ENCODE data around the gene TBCA. TPM values are rescaled to one million over a fixed set of nuclear protein-coding genes. Genes with fewer than 3 reads are reported as not detected.
A peak's percentile ranks its signal among the peaks of the same experiment; 100 is the strongest.
"Not testable (repeated sequence)": the region's sequence is repeated elsewhere in the genome, so short reads cannot be mapped to it uniquely, and the experiment has no call there.

TBCA gene
- total RNA-seq, 1 donor from 2014 or later, result 199 TPM

DNA sequence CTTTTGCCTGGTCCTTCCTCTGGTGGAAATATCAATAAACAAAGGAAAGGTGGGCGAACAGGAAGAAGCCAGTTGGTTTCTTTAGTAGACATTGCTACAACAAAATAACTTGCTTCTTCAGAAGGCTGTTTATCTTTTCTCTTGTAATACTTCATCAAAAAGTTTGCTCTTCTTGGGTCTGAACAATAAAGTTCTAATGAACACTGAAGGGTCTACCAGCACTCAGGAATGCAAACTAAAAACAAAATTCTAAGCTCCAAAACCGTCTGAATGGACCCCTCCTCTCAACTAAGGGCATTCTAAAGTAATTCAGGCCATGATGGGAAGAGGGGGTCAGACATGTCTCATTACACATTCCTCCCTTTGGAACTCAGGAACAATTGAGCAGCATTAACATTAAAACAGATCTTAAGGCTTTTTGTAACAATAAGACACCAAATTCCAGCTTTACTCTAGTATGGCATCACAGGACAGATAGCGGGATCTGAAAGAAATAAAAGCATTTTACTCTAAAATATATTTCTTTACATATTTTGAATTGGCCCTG is 2.3 kb downstream of the TBCA start:
- DNase-seq (ENCODE audit: low read depth), result no peak

DNA sequence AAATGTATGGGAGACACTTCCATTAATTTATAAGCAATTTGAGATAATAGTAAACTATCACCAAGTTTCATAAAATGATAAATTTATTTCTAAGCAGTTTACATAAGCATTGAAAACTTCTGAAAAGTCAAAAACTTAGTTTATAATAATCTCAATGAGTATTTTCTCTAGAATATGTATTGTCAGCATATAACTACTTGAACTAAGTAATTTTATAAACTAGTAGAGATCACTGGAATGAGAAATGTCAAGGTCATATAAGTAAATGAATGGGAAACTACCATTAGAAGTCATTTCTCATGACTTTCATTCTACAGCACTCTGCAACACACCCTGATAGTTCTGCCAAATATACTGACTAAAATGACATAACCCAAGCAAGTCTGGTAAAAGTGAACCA is 3.4 kb downstream of the TBCA start:
- DNase-seq (ENCODE audit: low read depth), result no peak

DNA sequence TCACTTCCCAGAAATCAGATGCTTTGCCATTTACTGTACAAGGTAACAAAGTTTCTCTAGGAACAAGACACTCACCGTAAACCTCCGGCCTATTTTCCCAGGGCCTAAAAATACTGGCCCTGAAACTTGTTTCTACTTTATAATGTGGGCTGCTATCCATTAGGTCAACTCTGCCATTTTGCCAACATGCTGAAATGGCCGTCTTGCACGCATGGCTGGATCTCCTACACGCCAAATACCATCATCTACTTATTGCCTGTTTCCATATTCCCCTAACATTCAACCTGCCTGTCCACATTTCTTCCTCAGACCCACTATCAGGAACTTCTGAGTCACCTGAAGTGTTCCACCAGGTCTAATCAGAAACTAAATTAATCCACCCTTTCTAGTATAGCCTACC is 4.7 kb downstream of the TBCA start:
- no peak for DNase-seq (ENCODE audit: low read depth)

DNA sequence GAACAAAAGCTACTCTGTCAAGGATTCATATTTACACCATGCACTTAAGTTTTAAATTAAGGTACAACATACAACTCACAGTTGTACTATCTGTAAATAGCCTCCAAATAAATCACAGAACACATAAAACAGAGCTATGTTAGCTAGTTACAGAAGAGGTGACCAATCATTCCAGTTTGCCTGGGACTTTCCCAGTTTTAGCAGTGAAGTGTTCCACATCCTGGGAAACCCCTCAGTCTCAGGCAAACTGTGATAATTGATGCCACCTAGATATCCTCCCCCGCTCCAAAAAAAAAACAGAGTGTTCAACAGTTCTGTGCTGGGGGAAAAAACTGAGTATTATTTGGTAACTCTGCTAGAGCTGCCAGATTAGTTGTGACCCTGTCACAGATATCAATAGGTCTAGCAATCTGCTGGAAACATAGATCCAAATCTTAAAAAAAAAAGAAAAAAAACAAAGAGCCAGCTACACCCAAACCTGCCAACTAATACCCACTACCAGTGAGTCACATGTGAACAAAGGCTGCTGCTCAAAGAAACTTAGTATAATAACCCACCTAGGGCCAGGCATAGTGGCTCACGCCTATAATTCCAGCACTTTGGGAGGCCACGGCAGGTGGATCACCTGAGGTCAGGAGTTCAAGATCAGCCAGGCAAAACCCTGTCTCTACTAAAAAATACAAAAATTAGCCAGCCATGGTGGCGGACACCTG is 5.7 kb downstream of the TBCA start:
- no peak for DNase-seq (ENCODE audit: low read depth)

DNA sequence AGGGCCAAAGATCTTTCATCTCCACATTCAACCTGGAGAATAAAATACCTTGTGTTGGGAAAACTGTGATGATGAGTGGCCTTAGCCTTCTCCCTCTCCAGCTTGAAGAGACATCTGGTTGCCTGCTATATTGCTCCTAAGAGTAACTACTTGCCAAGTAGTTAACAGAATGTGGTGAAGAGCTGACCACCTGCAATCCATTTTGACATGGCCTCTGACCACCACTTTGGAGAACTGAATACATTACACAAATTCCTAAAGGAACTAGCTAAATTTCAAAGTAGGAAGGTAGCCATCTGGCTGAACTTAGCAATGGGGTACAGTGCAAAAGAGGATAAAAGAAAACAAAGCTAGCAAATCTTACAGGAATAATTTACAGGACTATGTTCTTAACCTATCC is 7.2 kb downstream of the TBCA start:
- DNase-seq (ENCODE audit: low read depth), result peak; percentile 8

DNA sequence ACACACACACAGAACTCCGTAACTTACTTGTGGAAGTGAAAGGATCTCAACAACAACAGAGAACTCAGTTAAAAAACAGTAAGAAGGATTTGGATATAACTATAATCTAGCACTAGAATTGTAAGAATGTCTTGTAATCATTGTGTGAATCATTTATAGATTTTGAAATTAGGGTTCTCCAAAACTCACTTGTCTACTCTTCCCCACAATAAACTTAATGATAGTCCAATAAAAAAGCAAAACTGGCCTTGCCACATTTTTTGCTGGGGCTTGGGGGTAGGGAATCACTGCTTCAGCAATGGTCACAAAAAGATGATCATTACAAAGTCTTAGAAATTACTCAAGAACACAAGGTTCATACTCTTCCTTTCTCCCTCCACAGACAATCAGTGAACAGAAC is 8.8 kb downstream of the TBCA start:
- no peak for DNase-seq (ENCODE audit: low read depth)

DNA sequence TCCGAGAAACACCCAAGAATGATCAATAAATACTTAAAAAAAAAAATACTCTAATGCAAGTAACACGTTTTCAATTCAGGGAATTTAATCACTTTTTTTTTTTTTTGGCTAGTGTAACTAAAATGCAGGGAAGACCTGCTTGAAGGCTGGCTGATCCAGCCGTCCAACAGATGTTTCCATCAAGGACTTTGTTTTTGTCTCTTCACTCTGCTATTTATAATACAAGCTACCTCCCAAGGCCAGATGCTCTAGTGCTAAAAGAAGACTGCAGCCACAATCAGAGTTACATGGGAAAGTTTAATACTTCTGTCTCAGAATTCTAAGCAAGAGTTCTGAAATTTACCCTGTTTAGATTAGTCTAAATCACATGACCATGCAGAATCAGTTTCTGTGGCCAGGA is 14.5 kb downstream of the TBCA start:
- peak; percentile 19 for DNase-seq (ENCODE audit: low read depth)

DNA sequence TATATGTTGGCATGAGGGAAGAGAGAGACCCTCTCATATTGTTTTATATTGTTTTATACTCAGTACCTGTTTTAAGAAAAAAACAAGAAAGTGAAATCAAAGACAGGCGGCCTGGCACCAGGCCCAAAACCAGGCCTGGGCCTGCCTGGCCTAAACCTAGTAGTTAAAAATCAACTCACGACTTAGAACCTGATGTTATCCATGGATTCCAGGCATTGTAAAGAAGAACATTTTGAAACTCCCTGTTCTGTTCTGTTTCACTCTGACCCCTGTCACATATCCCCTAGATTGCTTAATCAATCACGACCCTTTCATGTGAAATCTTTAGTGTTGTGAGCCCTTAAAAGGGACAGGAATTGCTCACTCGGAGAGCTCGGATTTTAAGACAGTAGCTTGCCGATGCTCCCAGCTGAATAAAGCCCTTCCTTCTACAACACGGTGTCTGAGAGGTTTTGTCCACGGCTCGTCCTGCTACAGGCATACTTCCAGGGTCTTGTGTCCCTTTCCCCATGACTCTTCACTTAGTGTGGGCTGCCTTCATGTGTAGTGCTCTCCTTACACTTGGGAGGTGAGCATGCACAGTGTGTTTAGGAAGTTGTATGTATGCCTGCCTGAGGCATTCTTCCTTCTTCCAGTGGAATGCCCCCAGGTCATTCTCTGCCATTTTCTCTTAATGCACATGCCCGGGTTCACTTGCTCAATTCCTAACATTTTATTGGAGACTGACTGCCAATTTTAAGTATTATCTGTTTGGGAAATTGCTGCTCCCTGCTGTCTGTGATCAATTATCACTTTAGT is 17.8 kb downstream of the TBCA start:
- DNase-seq (ENCODE audit: low read depth), result no peak

DNA sequence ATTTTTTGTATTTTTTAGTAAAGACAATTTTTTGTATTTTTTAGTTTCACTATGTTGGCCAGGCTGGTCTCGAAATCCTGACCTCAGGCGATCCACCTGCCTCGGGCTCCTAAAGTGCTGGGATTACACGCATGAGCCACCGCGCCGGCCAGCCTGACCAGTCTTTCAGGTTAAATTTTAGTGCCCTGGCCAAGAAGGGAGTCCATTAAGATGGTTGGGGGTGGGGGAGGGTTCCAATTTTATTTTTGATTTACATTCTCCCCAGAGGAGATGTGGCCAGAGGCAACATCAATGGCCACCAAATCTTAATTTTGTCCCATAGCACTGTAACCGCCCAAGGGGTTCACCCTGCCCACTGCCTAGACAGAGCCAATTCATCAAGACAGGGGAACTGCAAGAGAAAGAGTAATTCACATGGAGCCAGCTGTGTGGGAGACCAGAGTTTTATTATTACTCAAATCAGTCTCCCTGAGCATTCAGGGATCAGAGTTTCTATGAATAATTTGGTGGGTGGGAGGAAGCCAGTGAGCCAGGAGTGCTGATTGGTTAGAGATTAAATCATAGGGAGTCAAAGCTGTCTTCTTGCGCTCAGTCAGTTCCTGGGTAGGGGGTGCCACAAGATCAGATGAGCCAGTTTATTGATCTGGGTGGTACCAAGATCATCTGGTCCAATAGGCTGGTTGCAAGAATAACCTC is 24.7 kb downstream of the TBCA start:
- no peak for DNase-seq (ENCODE audit: low read depth)

DNA sequence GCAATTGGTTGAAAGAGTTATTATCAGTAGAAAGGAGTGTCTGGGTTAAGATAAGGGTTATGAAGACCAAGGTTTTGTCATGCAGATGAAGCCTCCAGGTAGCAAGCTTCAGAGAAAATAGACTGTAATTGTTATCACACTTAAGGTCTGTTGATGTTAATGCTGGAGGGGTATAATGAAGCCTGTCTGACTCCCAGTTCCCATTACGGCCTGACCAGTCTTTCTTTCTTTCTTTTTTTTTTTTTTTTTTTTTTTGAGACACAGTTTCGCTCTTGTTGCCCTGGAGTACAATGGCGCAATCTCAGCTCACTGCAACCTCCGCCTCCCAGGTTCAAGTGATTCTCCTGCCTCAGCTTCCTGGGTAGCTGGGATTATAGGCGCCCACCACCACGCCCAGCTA is 25.2 kb downstream of the TBCA start:
- DNase-seq (ENCODE audit: low read depth), result not testable (repeated sequence)

DNA sequence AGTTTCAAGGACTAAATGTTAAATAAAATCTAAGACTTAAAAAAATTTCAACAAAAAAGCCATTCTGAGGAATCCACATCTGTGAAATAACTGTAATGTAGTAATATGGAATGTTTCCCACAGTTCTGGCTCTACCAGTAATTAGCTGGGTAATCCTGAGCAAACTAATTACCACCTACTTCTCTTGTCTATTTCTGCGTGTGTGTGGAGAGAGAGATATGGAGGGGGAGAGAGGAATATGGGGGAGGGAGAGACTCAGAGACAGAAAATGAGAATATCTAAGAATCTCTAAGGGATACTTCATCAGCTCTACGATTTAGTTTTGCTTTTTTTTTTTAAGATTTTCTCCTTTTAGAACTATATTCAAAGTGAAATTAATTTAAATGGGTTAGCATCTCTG is 28.0 kb downstream of the TBCA start:
- no peak for DNase-seq (ENCODE audit: low read depth)

DNA sequence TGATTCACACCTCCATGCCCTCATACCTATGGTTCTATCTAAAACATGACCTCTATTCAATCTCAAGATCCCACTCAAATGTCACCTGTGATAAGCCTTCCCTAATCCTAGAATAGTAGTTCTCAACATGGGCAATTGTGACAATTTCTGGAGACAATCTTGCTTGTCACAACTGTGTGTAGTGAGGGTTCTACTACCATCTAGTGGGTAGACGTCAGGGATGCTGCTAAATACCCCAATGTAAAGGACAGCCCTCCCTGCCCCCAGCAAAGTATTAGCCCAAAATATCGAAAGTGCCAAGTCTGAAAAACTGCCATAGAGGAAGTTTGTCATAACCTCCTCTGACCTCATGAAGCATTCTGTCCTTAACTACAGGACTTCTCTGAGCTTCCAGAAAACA is 32.0 kb downstream of the TBCA start:
- DNase-seq (ENCODE audit: low read depth), result no peak

DNA sequence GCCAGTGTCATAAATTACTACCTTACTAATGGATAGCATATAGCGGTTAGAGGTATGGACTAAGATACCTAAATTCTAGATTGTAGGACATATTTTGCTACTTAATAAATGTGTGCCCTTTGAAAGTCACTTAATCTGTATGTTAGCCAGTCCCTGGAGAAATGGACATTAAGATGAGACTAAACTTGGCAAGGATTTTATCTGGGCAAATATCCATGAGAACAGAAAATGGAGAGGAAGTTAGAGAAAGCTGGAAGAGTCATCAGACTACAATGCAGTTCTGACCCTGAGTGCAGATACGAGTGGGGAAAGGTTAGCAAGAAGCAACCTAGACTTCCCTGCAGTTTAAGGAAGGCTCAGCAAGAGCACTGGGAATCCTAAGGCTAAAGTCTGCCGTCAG is 33.0 kb downstream of the TBCA start:
- DNase-seq (ENCODE audit: low read depth), result peak; percentile 3

DNA sequence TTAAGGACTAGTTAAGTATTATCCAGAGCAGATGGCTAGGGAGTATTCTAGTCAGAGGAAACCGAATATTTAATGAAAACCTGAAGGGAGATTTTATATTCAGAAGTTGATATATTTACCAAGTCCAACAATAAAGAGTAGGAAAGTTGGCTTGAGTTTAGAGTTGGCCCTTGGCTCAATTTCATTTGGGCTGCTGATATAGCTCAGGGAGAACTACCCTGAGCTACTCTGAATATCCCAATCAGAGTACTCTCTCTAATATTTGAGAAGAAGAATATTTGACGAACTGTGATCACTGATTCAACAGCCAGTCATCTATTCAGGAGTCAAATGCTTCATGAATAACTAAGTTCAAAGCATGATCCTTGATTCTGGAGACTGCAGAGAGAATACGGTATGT is 34.5 kb downstream of the TBCA start:
- DNase-seq (ENCODE audit: low read depth), result no peak

DNA sequence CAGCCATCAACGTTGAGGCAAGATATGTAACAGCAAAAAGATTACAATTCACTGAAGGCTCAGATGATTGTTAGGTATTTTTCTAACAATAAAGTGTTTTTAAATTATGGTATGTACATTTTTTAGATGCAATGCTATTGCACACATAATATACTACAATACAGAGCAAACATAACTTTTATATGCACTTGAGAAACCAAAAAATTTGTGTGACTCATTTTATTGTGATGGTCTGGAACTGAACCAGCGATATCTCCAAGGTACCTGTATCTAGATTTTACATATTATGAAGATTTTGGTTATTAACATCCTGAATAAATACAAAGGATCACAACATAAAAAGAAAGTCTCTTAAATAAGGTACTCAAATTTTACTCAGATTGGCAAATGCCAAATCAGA is 41.3 kb downstream of the TBCA start:
- no peak for DNase-seq (ENCODE audit: low read depth)

DNA sequence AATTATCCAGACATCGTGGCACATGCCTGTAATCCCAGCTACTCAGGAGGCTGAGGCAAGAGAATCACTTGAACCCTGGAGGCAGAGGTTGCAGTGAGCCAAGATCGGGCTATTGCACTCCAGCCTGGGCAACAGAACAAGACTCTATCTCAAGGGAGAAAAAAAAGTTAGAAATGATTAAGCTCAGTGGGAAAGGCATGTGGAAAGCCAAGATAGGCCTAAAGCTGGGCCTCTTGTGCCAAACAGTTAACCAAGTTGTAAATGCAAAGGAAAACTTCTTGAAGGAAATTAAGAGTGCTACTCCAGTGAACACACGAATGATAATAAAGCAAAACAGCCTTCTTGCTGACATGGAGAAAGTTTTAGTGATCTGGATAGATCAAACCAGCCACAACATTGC is 43.0 kb downstream of the TBCA start:
- DNase-seq (ENCODE audit: low read depth), result no peak

DNA sequence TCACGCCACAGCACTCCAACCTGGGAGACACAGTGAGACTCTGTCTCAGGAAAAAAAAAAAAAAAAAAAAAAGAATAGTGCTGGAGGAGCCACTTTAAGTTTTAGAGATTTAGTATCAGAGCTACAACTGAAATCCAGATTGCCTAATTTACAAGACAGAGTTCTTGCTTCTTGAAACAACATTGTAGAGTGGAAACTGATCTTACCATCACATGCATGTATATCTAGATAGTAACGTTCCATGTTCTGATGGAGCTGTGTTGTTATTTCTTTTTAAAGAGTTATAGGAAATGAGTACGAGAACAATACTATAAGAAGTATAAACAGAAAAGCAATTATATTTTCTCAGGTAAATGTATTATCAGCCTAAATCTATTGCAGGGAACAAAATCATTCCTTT is 48.9 kb downstream of the TBCA start:
- DNase-seq (ENCODE audit: low read depth), result no peak

DNA sequence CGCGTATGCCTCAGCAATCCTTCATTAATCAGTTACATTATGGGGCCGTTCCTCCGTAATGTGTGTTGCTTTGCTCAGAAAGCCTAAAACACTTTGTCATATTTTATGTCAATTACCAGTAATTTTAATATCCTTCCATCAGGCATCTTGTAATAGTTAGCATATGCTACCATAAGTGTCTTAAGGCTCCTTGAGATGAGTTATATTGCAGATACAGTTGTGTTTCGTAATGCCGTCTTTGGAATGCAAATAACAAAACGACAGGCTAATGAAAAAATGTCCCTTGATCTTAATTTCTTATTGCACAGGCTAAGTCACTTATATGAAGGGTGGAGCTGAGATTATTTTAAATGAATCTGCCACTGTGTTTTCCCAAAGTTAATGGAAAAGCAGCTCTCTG is 50.5 kb downstream of the TBCA start:
- DNase-seq (ENCODE audit: low read depth), result no peak

DNA sequence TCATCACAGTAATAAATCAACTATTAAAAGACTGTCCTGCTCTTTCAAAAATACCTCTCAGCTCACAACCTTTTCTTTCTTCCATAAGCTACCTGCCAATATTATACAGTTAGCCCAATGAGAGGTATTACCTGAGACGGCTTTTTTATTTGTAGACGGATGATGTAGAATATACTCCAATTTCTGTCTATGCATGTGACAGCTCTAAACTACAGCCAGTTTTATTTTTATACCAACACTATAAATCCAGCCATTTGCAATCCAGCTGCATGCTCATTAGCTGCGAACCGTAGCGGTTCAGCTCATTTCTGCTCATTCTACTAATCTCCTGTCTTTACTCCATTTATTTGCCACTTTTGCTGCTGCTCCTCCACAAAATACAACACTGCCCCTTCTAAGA is 51.2 kb downstream of the TBCA start:
- DNase-seq (ENCODE audit: low read depth), result no peak

DNA sequence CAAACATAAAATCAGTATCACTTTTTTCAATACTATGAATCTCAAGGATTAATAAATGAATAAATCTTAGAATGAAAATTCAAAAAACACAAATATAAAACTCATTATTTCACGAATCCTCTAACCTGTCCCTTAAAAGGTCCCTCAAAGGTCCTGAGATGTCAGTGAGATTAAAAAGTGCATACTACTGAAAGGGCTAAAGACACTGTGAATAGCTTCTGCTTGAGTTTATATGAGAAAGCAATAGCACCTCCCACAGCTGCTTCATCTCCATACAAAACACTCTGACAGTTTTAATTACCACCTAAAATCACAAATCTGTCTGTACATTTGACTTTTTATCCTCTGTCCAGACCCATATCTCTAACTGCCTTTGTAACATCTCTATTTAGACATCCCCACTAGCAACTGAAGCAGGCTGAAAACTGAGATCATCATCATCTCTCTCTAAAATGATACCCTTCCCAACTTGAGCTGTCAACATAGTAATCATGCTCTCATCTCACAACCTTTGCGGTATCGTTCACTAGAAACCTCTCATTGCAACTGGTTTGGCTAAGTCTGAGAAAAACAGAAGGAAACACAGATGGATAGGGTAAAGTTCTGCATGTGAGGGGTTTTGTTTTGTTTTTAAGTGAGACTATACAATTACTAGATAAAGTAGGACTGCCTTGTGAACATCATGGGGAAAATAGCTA is 56.3 kb downstream of the TBCA start:
- no peak for DNase-seq (ENCODE audit: low read depth)

DNA sequence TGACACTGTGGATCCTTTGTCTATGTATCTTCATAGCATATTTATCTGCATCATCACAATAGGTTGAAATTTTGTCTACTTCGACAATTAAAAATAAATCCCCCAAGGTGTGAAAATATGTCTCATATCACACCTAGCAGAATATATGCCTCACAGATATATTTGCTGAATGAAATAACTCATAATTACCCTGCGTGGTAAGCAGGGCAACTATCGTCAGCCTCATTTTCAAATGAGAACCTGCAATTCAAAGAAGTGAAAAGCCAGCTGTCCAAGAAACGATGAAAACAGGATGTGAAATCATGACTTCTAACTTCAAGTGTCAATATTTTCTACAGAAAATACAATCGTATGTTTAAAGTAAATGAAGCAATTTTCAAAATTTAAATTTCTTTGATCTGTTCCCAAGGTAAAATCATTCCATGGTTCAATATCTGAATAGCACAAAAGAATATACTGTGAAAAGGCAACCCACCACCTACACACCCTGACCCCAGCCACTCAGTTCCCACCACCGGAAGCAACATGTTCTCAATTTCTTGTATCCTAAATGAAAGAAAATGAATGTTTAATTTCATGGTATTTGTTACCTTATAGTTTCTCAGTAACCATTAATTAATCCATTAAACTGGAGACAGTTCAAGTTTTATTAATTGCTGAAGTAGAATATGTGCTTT is 57.1 kb downstream of the TBCA start:
- no peak for DNase-seq (ENCODE audit: low read depth)
